Measurements from ENCODE around the gene ZNF74.
A peak's percentile ranks its signal among the peaks of the same experiment; 100 is the strongest.
"Not testable (repeated sequence)": the region's sequence is repeated elsewhere in the genome, so short reads cannot be mapped to it uniquely, and the experiment has no call there.

The ZNF74 gene

DNA sequence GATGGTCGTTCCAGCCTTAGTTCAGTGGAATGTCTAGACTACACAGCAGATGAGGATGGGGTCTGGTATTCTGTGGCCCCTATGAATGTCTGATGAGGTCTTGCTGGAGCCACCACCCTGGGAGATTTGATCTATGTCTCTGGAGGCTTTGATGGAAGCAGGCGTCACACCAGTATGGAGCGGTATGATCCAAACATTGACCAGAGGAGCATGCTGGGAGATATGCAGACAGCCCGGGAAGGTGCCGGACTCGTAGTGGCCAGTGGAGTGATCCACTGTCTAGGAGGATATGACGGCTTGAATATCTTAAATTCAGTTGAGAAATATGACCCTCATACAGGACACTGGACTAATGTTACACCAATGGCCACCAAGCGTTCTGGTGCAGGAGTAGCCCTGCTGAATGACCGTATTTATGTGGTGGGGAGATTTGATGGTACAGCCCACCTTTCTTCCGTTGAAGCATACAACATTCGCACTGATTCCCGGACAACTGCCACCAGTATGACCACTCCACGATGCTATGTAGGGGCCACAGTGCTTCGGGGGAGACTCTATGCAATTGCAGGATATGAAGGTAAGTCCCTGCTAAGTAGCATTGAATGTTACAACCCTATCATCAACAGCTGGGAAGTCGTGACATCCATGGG lies 57.3 kb downstream of the ZNF74 start:
- DNase-seq = not testable (repeated sequence)

DNA sequence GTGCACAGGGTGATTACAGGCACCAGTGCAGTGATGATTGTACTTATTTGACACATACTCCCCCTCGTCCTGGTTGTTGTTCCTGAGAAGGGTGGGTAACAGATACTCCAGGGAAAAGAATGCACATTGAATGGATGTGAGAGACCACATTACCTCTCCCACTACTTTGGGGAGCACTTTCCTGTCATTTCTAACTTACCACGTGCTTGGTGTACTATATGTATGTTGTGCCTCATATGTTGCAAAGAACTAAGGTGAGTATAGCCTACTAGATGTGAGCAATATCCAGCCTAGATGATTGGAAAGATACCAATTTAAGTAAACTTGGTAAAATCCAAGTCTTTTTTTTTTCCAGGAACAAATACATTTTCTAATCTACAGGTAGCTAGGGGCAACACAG lies 58.0 kb downstream of the ZNF74 start:
- DNase-seq = no peak

DNA sequence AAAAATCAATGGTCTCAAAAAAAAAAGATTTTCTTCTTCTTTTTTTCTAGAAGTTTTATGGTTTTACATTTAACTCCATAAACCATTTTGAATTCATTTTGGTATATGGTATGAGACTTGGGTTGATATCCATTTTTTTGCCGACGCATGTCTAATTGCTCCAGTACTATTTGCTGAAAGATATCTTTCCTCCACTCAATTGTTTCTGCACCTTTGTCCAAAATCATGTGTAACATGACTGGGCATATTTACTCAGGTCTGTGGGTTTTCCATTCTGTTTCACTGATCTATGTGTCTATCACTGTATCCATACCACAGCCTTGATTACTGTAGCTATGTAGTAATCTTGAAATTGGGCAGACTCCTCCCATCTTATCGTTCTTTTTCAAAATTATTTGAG lies 59.3 kb downstream of the ZNF74 start:
- no peak for DNase-seq

DNA sequence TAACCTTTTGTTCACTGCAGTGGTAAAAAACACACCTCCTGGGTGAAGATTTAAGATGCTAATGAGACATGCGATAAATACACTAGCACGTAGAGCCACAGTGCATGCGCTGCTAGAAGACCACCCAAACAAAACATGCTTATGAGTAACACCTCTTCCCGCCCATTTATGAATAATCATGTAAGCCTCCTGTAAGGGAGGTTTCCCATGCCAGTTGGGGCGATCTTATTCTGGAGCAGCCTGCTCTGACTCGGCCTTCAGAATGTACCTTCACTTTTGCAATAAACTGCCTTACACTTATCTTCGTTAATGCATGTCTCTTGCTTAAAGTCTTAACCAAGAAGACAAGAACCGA lies 61.7 kb downstream of the ZNF74 start:
- no peak for DNase-seq

DNA sequence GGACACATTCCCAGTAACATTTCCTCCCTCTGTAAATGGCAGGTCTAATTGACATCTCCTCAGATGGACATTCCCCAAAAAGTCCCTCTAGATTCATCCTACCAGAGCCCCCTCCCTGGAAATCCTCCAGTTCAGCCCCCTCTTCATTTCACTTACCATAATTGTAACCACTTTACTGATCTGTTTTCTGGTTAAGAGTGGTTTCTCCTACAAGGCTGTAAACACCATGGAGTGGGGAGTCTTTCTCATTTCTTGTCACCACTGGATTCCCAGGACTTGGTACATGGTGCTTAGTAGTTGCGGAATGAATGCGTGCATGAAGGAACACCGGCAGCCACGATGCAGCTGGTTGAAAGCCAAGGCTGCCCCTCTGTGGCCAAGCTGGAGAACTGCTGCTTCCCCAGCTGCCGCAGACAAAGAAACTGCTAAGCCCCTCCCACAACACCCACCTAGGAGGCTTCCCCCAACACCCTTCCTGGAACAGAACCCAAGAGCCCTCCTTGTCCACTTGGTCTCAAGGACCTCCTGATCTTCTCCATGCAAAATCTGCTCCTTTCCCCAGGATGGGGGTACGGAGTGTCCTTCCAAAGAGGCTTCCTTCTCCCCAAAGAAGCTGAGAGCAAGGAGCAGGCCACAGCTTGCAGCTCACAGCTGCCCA lies 62.2 kb downstream of the ZNF74 start:
- peak; percentile 89 for DNase-seq

DNA sequence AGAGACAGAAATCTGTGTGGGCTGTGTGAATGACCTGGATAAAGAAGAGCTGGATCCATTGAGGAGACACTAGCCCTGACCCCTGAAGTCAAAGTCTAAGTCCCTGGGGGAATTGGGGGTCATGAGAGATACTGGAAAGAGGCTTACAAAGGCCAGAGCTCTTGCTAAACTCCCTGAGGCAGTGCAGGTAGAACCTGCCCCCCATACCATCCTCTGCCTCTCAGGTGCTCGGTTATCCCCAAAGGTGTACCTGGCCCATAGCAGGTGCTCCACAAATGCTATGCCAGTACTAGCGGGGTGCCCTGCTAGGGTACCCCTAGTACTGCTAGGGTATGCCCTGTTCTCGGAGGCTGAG lies 62.7 kb downstream of the ZNF74 start:
- no peak for DNase-seq

DNA sequence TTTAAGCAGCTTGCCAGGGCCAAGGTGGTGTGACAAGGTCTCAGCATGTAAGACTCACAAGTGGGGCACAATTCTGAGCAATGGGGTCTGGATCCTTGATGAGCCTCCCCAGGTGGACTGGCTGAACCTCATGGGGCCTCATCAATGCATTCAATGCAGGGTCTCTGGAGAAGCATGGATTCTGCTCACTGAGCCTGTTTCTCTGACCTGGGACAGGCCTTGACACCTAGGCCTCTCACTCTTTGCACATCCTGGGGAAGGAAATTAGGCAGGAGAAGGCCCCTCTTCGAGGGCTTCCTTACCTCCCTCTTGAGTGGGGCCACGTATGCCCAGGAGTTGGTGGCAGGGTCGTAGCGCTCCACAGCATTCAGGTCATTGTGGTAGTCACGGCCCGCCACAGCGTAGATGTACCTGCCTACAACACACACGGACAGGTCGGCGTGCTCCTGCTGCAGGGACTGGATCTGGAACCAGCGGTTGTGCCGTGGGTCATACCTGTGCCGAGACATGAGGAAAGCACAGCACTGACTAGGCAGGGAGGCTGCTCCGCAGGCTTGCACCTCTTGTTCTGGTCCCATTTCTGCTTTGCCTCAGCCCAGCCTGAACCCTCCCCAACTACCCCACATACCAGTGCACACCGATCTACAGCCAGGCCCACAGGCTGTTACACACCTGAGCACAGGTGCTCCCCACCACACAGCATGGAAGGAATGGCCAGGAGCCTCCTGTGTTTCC lies 63.7 kb downstream of the ZNF74 start:
- no peak for DNase-seq
